HepG2 (cell line): Measurements from ENCODE around the gene C12orf43. TPM values are rescaled to one million over a fixed set of nuclear protein-coding genes. Genes with fewer than 3 reads are reported as not detected.

Experiments
- BCL3 ChIP-seq: sonication (generic); formaldehyde crosslinking; IDR thresholded peaks from 2 replicates; pipeline ENCODE4 v1.5.1; 2020; ENCODE audit warnings: mild to moderate bottlenecking, missing genetic modification reagents, moderate library complexity
- GZF1 ChIP-seq: sonication (generic); formaldehyde crosslinking; IDR thresholded peaks from 2 replicates; pipeline ENCODE4 v1.5.1; 2020; ENCODE audit warnings: mild to moderate bottlenecking, missing genetic modification reagents
- HNRNPH1 ChIP-seq: fragments of 200-400 bp; formaldehyde crosslinking; optimal IDR thresholded peaks from 2 replicates; pipeline ENCODE3; 2017; ENCODE audit warnings: mild to moderate bottlenecking, low read depth, low read length
- HOMEZ ChIP-seq: IDR thresholded peaks from 2 replicates; pipeline ENCODE4 v1.6.1; 2016; ENCODE audit warnings: low read depth
- NFYB ChIP-seq: sonication (generic); formaldehyde crosslinking; IDR thresholded peaks from 2 replicates; pipeline ENCODE4 v1.4.0; 2020; ENCODE audit warnings: missing genetic modification reagents
- PHF8 ChIP-seq: sonication (generic); formaldehyde crosslinking; IDR thresholded peaks from 2 replicates; pipeline ENCODE4 v1.5.0; 2020; ENCODE audit warnings: missing genetic modification reagents
- SP1 ChIP-seq, 2 experiments: fragments of 450-650 bp in 1 of 2; sonication (generic) in 1 of 2; formaldehyde crosslinking in 1 of 2; IDR thresholded peaks; 2 replicates each; pipeline versions ENCODE4 v1.4.0 to v1.6.1; 2016 to 2020; ENCODE audit warnings: missing genetic modification reagents in 1 of 2
- STAG1 ChIP-seq: sonication (generic); formaldehyde crosslinking; IDR thresholded peaks from 2 replicates; pipeline ENCODE4 v1.4.0; 2020; ENCODE audit warnings: missing genetic modification reagents
- TBX2 ChIP-seq: sonication (generic); formaldehyde crosslinking; IDR thresholded peaks from 2 replicates; pipeline ENCODE4 v1.5.0; 2020; ENCODE audit warnings: missing genetic modification reagents, mild to moderate bottlenecking, borderline replicate concordance
- ZEB1 ChIP-seq: IDR thresholded peaks from 2 replicates; pipeline ENCODE4 v1.6.1; 2012; ENCODE audit warnings: mild to moderate bottlenecking, low read depth, inconsistent platforms; ENCODE audit not compliant: insufficient replicate concordance
- ZNF468 ChIP-seq: sonication (generic); formaldehyde crosslinking; IDR thresholded peaks from 2 replicates; pipeline ENCODE4 v1.8.0; 2022; ENCODE audit warnings: mild to moderate bottlenecking, moderate library complexity, missing genetic modification reagents
- ZNF510 ChIP-seq: sonication (generic); formaldehyde crosslinking; IDR thresholded peaks from 2 replicates; pipeline ENCODE4 v1.4.0; 2020; ENCODE audit warnings: low read depth, mild to moderate bottlenecking, missing genetic modification reagents
- polyA plus RNA-seq, 8 experiments: library from polyadenylated mRNA; depleted of rRNA in 3 of 8; stranded (reverse) in 7 of 8; unstranded in 1 of 8; fragments of >200 nt; fragmentation: Illumina TruSeq in 4 of 8; extraction: Trizol in 4 of 8; gene quantifications; 2 replicates each; pipeline versions ENCODE4 v1.2.1 to v1.2.3, GENCODE V29; 2011 to 2016; ENCODE audit warnings: low read depth in 4 of 8, missing spikeins in 1 of 8, mixed read lengths in 1 of 8; ENCODE audit not compliant: insufficient read depth in 1 of 8
- total RNA-seq, 5 experiments: library from RNA; depleted of rRNA; stranded (reverse); fragments of >200 nt; fragmentation: Illumina TruSeq; extraction: Trizol; gene quantifications; 2 replicates each; pipeline ENCODE4 v1.2.3, GENCODE V29; 2016; ENCODE audit warnings: low read depth in 1 of 5
- TF ChIP-seq, protein P1 (sequence below), 2 experiments: sonication (generic) in 1 of 2; formaldehyde crosslinking in 1 of 2; IDR thresholded peaks; 2 replicates each; pipeline versions ENCODE4 v1.4.0 to v1.6.1; 2016 to 2020; ENCODE audit warnings: borderline replicate concordance in 1 of 2, low read depth in 1 of 2, mild to moderate bottlenecking in 1 of 2, missing genetic modification reagents in 1 of 2
- TF ChIP-seq, protein P2 (sequence below): sonication (generic); formaldehyde crosslinking; IDR thresholded peaks from 2 replicates; pipeline ENCODE4 v1.4.0; 2020; ENCODE audit warnings: missing genetic modification reagents

Gene C12orf43
- total and polyA plus RNA-seq, 2 of the 13 experiments (the other 11 are each of a cell fraction or from before 2014, with no cell fraction given): 7.9 to 11.1 TPM

- TF ChIP-seq, protein P1, sequence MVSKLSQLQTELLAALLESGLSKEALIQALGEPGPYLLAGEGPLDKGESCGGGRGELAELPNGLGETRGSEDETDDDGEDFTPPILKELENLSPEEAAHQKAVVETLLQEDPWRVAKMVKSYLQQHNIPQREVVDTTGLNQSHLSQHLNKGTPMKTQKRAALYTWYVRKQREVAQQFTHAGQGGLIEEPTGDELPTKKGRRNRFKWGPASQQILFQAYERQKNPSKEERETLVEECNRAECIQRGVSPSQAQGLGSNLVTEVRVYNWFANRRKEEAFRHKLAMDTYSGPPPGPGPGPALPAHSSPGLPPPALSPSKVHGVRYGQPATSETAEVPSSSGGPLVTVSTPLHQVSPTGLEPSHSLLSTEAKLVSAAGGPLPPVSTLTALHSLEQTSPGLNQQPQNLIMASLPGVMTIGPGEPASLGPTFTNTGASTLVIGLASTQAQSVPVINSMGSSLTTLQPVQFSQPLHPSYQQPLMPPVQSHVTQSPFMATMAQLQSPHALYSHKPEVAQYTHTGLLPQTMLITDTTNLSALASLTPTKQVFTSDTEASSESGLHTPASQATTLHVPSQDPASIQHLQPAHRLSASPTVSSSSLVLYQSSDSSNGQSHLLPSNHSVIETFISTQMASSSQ (IDR thresholded peaks at IDR 0.05; ENCODE audit: low read depth): no peak; the same call in 1 of the 2 replicates
- TF ChIP-seq, protein P1 (CRISPR knock-in tag; IDR thresholded peaks at IDR 0.05; ENCODE audit: borderline replicate concordance): no peak
- TF ChIP-seq GZF1 (CRISPR knock-in tag): 0 out of 2 replicates have a peak, but pooled peaks have one; percentile 56
- no peak for TF ChIP-seq SP1 (IDR thresholded peaks at IDR 0.05)
- peak; percentile 30; the same call in 1 of the 2 replicates for TF ChIP-seq SP1 (CRISPR knock-in tag; IDR thresholded peaks at IDR 0.05)
- no peak for TF ChIP-seq ZEB1
- no peak for TF ChIP-seq NFYB (CRISPR knock-in tag)
- peak; percentile 42; the same call in 1 of the 2 replicates for TF ChIP-seq PHF8 (CRISPR knock-in tag)
- TF ChIP-seq HOMEZ: 0 out of 2 replicates have a peak, but pooled peaks have one; percentile 28
- TF ChIP-seq ZNF468 (CRISPR knock-in tag): no peak
- TF ChIP-seq BCL3 (CRISPR knock-in tag): peak; percentile 55; the same call in 1 of the 2 replicates
- TF ChIP-seq TBX2 (CRISPR knock-in tag): peak; percentile 74
- TF ChIP-seq, protein P2, sequence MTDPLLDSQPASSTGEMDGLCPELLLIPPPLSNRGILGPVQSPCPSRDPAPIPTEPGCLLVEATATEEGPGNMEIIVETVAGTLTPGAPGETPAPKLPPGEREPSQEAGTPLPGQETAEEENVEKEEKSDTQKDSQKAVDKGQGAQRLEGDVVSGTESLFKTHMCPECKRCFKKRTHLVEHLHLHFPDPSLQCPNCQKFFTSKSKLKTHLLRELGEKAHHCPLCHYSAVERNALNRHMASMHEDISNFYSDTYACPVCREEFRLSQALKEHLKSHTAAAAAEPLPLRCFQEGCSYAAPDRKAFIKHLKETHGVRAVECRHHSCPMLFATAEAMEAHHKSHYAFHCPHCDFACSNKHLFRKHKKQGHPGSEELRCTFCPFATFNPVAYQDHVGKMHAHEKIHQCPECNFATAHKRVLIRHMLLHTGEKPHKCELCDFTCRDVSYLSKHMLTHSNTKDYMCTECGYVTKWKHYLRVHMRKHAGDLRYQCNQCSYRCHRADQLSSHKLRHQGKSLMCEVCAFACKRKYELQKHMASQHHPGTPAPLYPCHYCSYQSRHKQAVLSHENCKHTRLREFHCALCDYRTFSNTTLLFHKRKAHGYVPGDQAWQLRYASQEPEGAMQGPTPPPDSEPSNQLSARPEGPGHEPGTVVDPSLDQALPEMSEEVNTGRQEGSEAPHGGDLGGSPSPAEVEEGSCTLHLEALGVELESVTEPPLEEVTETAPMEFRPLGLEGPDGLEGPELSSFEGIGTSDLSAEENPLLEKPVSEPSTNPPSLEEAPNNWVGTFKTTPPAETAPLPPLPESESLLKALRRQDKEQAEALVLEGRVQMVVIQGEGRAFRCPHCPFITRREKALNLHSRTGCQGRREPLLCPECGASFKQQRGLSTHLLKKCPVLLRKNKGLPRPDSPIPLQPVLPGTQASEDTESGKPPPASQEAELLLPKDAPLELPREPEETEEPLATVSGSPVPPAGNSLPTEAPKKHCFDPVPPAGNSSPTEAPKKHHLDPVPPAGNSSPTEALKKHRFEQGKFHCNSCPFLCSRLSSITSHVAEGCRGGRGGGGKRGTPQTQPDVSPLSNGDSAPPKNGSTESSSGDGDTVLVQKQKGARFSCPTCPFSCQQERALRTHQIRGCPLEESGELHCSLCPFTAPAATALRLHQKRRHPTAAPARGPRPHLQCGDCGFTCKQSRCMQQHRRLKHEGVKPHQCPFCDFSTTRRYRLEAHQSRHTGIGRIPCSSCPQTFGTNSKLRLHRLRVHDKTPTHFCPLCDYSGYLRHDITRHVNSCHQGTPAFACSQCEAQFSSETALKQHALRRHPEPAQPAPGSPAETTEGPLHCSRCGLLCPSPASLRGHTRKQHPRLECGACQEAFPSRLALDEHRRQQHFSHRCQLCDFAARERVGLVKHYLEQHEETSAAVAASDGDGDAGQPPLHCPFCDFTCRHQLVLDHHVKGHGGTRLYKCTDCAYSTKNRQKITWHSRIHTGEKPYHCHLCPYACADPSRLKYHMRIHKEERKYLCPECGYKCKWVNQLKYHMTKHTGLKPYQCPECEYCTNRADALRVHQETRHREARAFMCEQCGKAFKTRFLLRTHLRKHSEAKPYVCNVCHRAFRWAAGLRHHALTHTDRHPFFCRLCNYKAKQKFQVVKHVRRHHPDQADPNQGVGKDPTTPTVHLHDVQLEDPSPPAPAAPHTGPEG (CRISPR knock-in tag): peak; percentile 54; the same call in 1 of the 2 replicates
- 0 out of 2 replicates have a peak, but pooled peaks have one; percentile 78 for TF ChIP-seq ZNF510 (CRISPR knock-in tag)
- no peak for TF ChIP-seq STAG1 (CRISPR knock-in tag)
- TF ChIP-seq HNRNPH1: peak; percentile 55
These were observed 36.2 kb downstream of the C12orf43 start (continued) for GRCh38 chr12:120979862-120980696.
